NCI-H1694 treated with DMSO at 0.1 percent for 48 hours (cell line): Measurements from ENCODE around the gene HLTF.
"Not testable (repeated sequence)": the region's sequence is repeated elsewhere in the genome, so short reads cannot be mapped to it uniquely, and the experiment has no call there.

Experiments used
- DNase-seq: peaks from one replicate; lab custom pipeline; 2025; lab: John Stamatoyannopoulos, UW

The HLTF gene

GRCh38 chr3:149086232-149086988 is at the start of gene HLTF:
Gene HLTF, minus strand, starts transcription at chr3:149086533. Its CDS starts 197 bp downstream, at chr3:149086336.
- DNase-seq, result peak; percentile 95

- no peak for DNase-seq
Observed at GRCh38 chr3:149134575-149134974, 48.2 kb upstream of the HLTF start.

GRCh38 chr3:149131589-149131988 is 45.3 kb upstream of the HLTF start:
- no peak for DNase-seq

- DNase-seq, result peak; percentile 27
Observed at GRCh38 chr3:149129326-149130205, 43.2 kb upstream of the HLTF start, which contains the start of gene HPS3. Gene HPS3, plus strand, starts transcription at chr3:149129638. Its CDS starts 86 bp downstream, at chr3:149129724.

- DNase-seq, result no peak
Observed at GRCh38 chr3:149128821-149129220, 42.5 kb upstream of the HLTF start.

GRCh38 chr3:149122721-149123578 is 36.6 kb upstream of the HLTF start:
- no peak for DNase-seq

- DNase-seq, result peak; percentile 45
Observed at GRCh38 chr3:149120051-149120972, 34.0 kb upstream of the HLTF start.

- no peak for DNase-seq
Observed at GRCh38 chr3:149119466-149119865, 33.1 kb upstream of the HLTF start.

GRCh38 chr3:149118724-149119123 is 32.4 kb upstream of the HLTF start:
- DNase-seq, result no peak

GRCh38 chr3:149115114-149115513 is 28.8 kb upstream of the HLTF start:
- no peak for DNase-seq

GRCh38 chr3:149114458-149114857 is 28.1 kb upstream of the HLTF start:
- no peak for DNase-seq

- DNase-seq, result no peak
Observed at GRCh38 chr3:149104484-149104883, 18.2 kb upstream of the HLTF start.

- no peak for DNase-seq
Observed at GRCh38 chr3:149101641-149102040, 15.3 kb upstream of the HLTF start.

- no peak for DNase-seq
Observed at GRCh38 chr3:149101154-149101553, 14.8 kb upstream of the HLTF start.

- DNase-seq, result not testable (repeated sequence)
Observed at GRCh38 chr3:149097987-149098386, 11.7 kb upstream of the HLTF start.

GRCh38 chr3:149095487-149095886 is 9.2 kb upstream of the HLTF start:
- no peak for DNase-seq

GRCh38 chr3:149091983-149092382 is 5.7 kb upstream of the HLTF start:
- no peak for DNase-seq

GRCh38 chr3:149090907-149091306 is 4.6 kb upstream of the HLTF start:
- DNase-seq, result no peak

- DNase-seq, result no peak
Observed at GRCh38 chr3:149090461-149090860, 4.1 kb upstream of the HLTF start.

GRCh38 chr3:149089395-149089794 is 3.1 kb upstream of the HLTF start:
- DNase-seq, result no peak

- no peak for DNase-seq
Observed at GRCh38 chr3:149087208-149087607, 875 bp upstream of the HLTF start.
